ENCODE data around the gene LCMT1. TPM values are rescaled to one million over a fixed set of nuclear protein-coding genes. Genes with fewer than 3 reads are reported as not detected.

LCMT1 gene
- total and polyA plus RNA-seq, 2 of the 13 experiments (the other 11 are each of a cell fraction or from before 2014, with no cell fraction given), result 41.2 to 48.7 TPM

GRCh38 chr16:25106567-25107465, 4.7 kb upstream of the LCMT1 start (continued):
- no peak for TF ChIP-seq GRHL1 (CRISPR knock-in tag; conservative IDR thresholded peaks at IDR 0.05)
- TF ChIP-seq FOXA3 (CRISPR knock-in tag; IDR thresholded peaks at IDR 0.05), result peak; percentile 77
- peak; percentile 28; the same call in 1 of the 2 replicates for TF ChIP-seq ZNF121 (CRISPR knock-in tag; IDR thresholded peaks at IDR 0.05)
- TF ChIP-seq ZBED4 (CRISPR knock-in tag; IDR thresholded peaks at IDR 0.05; ENCODE audit: borderline replicate concordance), result peak; percentile 97
- TF ChIP-seq ZNF230 (CRISPR knock-in tag; IDR thresholded peaks at IDR 0.05), result peak; percentile 92
- TF ChIP-seq, protein P1, sequence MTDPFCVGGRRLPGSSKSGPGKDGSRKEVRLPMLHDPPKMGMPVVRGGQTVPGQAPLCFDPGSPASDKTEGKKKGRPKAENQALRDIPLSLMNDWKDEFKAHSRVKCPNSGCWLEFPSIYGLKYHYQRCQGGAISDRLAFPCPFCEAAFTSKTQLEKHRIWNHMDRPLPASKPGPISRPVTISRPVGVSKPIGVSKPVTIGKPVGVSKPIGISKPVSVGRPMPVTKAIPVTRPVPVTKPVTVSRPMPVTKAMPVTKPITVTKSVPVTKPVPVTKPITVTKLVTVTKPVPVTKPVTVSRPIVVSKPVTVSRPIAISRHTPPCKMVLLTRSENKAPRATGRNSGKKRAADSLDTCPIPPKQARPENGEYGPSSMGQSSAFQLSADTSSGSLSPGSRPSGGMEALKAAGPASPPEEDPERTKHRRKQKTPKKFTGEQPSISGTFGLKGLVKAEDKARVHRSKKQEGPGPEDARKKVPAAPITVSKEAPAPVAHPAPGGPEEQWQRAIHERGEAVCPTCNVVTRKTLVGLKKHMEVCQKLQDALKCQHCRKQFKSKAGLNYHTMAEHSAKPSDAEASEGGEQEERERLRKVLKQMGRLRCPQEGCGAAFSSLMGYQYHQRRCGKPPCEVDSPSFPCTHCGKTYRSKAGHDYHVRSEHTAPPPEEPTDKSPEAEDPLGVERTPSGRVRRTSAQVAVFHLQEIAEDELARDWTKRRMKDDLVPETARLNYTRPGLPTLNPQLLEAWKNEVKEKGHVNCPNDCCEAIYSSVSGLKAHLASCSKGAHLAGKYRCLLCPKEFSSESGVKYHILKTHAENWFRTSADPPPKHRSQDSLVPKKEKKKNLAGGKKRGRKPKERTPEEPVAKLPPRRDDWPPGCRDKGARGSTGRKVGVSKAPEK (CRISPR knock-in tag; IDR thresholded peaks at IDR 0.05; ENCODE audit: borderline replicate concordance), result peak; percentile 60; the same call in 1 of the 2 replicates
- TF ChIP-seq ZNF281 (CRISPR knock-in tag; IDR thresholded peaks at IDR 0.05; ENCODE audit: borderline replicate concordance), result no peak; the same call in 1 of the 2 replicates
- TF ChIP-seq ZNF800 (CRISPR knock-in tag; IDR thresholded peaks at IDR 0.05), result peak; percentile 81; the same call in 1 of the 2 replicates
- peak; percentile 98 for TF ChIP-seq ERF (CRISPR knock-in tag; IDR thresholded peaks at IDR 0.05)
- TF ChIP-seq ZNF343 (CRISPR knock-in tag; IDR thresholded peaks at IDR 0.05), result peak; percentile 96
- TF ChIP-seq AGO1 (IDR thresholded peaks at IDR 0.05; ENCODE audit: low read depth, low read length, poor library complexity, severe bottlenecking), result peak; percentile 28
- TF ChIP-seq TGIF2 (CRISPR knock-in tag; IDR thresholded peaks at IDR 0.05), result no peak; the same call in 1 of the 2 replicates
